ENCODE data around the gene GOT2. TPM values are rescaled to one million over a fixed set of nuclear protein-coding genes. Genes with fewer than 3 reads are reported as not detected.

Gene GOT2
- total and polyA plus RNA-seq, 4 donors, result 29.4 to 56.6 (median 38.2) TPM

GRCh38 chr16:58727796-58728568 lies 6.1 kb downstream of the GOT2 start:
- Histone ChIP-seq H3K4me1 (ENCODE audit: control insufficient read depth in 5 of 5, insufficient read depth in 5 of 5, low read length in 5 of 5) (peaks cover 0 to 8% (median 5%) of the 10 kb centered on the region in 5 donors), H3K4me3 (no peak overlapping the region), H3K27ac (ENCODE audit: low read depth in 1 of 2, low read length in 1 of 2) (peak overlapping the region in 1 of 2 donors; percentile 77), H3K27me3 (ENCODE audit: control insufficient read depth in 3 of 3, insufficient read depth in 3 of 3, low read length in 2 of 3) (no peaks in the 10 kb centered on the region), H3K9me3 (ENCODE audit: control insufficient read depth in 4 of 4, insufficient read depth in 3 of 4, low read length in 3 of 4) (no peaks in the 10 kb centered on the region), H3K36me3 (ENCODE audit: control insufficient read depth in 4 of 4, insufficient read depth in 4 of 4, low read length in 4 of 4) (peaks cover 0 to 6% (median 3%) of the 10 kb centered on the region in 4 donors), H3K9ac (ENCODE audit: insufficient read depth in 1 of 2, low read length in 2 of 2) (no peak overlapping the region)
- DNase-seq (no peak), ATAC-seq (ENCODE audit: insufficient read depth, low FRiP score) (no peak)
- 94 to 96% methylated on average over 9 of the region's 9 CpGs for WGBS, 2 donors
- no peak for TF ChIP-seq CTCF (IDR thresholded peaks at IDR 0.05; ENCODE audit: control extremely low read depth, extremely low read depth)

GRCh38 chr16:58727028-58727781 lies 6.9 kb downstream of the GOT2 start:
- no peaks in the 10 kb centered on the region for H3K27me3 ChIP-seq (ENCODE audit: control insufficient read depth in 3 of 3, insufficient read depth in 3 of 3, low read length in 2 of 3)
- TF ChIP-seq CTCF (IDR thresholded peaks at IDR 0.05; ENCODE audit: control extremely low read depth, extremely low read depth), result no peak
- no peaks in the 10 kb centered on the region for H3K9me3 ChIP-seq (ENCODE audit: control insufficient read depth in 4 of 4, insufficient read depth in 3 of 4, low read length in 3 of 4)
- H3K27ac ChIP-seq (ENCODE audit: low read depth in 1 of 2, low read length in 1 of 2), result no peak overlapping the region
- H3K4me1 ChIP-seq (ENCODE audit: control insufficient read depth in 5 of 5, insufficient read depth in 5 of 5, low read length in 5 of 5), result peaks cover 0 to 4% (median 0%) of the 10 kb centered on the region in 5 donors
- H3K4me3 ChIP-seq, result no peak overlapping the region
- H3K9ac ChIP-seq (ENCODE audit: insufficient read depth in 1 of 2, low read length in 2 of 2), result no peak overlapping the region
- 84 to 86% methylated on average over 9 of the region's 9 CpGs for WGBS, 2 donors
- ATAC-seq (ENCODE audit: insufficient read depth, low FRiP score), result no peak
- H3K36me3 ChIP-seq (ENCODE audit: control insufficient read depth in 4 of 4, insufficient read depth in 4 of 4, low read length in 4 of 4), result peaks cover 0 to 8% (median 4%) of the 10 kb centered on the region in 4 donors
- DNase-seq, result no peak

- H3K4me3 ChIP-seq, result no peak overlapping the region
- DNase-seq (no peak), ATAC-seq (ENCODE audit: insufficient read depth, low FRiP score) (no peak)
- no peaks in the 10 kb centered on the region for H3K4me1 ChIP-seq (ENCODE audit: control insufficient read depth in 5 of 5, insufficient read depth in 5 of 5, low read length in 5 of 5)
- no peaks in the 10 kb centered on the region for H3K27me3 ChIP-seq (ENCODE audit: control insufficient read depth in 3 of 3, insufficient read depth in 3 of 3, low read length in 2 of 3)
- WGBS, 2 donors, result 32 to 51% methylated on average over 3 of the region's 3 CpGs
- H3K27ac ChIP-seq (ENCODE audit: low read depth in 1 of 2, low read length in 1 of 2), result no peak overlapping the region
- H3K9ac ChIP-seq (ENCODE audit: insufficient read depth in 1 of 2, low read length in 2 of 2), result no peak overlapping the region
- TF ChIP-seq CTCF (IDR thresholded peaks at IDR 0.05; ENCODE audit: control extremely low read depth, extremely low read depth), result no peak
- peaks cover 7 to 27% (median 19%) of the 10 kb centered on the region in 4 donors for H3K36me3 ChIP-seq (ENCODE audit: control insufficient read depth in 4 of 4, insufficient read depth in 4 of 4, low read length in 4 of 4)
- no peaks in the 10 kb centered on the region for H3K9me3 ChIP-seq (ENCODE audit: control insufficient read depth in 4 of 4, insufficient read depth in 3 of 4, low read length in 3 of 4)
Measured at GRCh38 chr16:58723109-58723508, 11.0 kb downstream of the GOT2 start.

Measured in lung (tissue), 12 donors.